Osteoblast (primary cell): ENCODE results near the gene MYH9. TPM values are rescaled to one million over a fixed set of nuclear protein-coding genes. Genes with fewer than 3 reads are reported as not detected.

Experiments
- DNase-seq: peaks from one replicate; pipeline ENCODE4 v3.0.0; 2011; ENCODE audit warnings: low spot score, mixed read lengths; ENCODE audit not compliant: insufficient read length; ENCODE audit errors: missing footprints
- H2AFZ ChIP-seq: 2 replicates; pipeline ENCODE4 v1.6.0; 2011; ENCODE audit warnings: mild to moderate bottlenecking, low read length
- H3K27ac ChIP-seq: 2 replicates; pipeline ENCODE4 v1.5.1; 2011; ENCODE audit warnings: mild to moderate bottlenecking, low read depth, low read length, moderate library complexity
- H3K27me3 ChIP-seq: 2 replicates; pipeline ENCODE4 v1.6.0; 2012; ENCODE audit warnings: mild to moderate bottlenecking, control low read depth, inconsistent platforms, low read length, moderate library complexity; ENCODE audit not compliant: insufficient read depth
- H3K36me3 ChIP-seq: 2 replicates; pipeline ENCODE4 v1.5.1; 2011; ENCODE audit warnings: mild to moderate bottlenecking, low read length, control low read depth, moderate library complexity; ENCODE audit not compliant: insufficient read depth
- H3K4me1 ChIP-seq: 2 replicates; pipeline ENCODE4 v1.5.1; 2011; ENCODE audit warnings: mild to moderate bottlenecking, low read length, control low read depth, moderate library complexity; ENCODE audit not compliant: insufficient read depth
- H3K4me2 ChIP-seq: 2 replicates; pipeline ENCODE4 v1.6.0; 2011; ENCODE audit warnings: mild to moderate bottlenecking, low read length; ENCODE audit not compliant: insufficient read depth
- H3K4me3 ChIP-seq: fragments of 200-600 bp; sonication (generic); 3 replicates; pipeline ENCODE4 v1.5.1; 2012; ENCODE audit warnings: mild to moderate bottlenecking, low read length, inconsistent platforms; ENCODE audit not compliant: insufficient read depth
- H3K79me2 ChIP-seq: 2 replicates; pipeline ENCODE4 v1.6.0; 2012; ENCODE audit warnings: mild to moderate bottlenecking, low read length, control low read depth, inconsistent platforms; ENCODE audit not compliant: insufficient read depth
- H3K9me3 ChIP-seq: 2 replicates; pipeline ENCODE4 v1.5.1; 2011; ENCODE audit warnings: low read depth, low read length, control low read depth
- H4K20me1 ChIP-seq: 2 replicates; pipeline ENCODE4 v1.6.0; 2012; ENCODE audit warnings: mild to moderate bottlenecking, low read length, control low read depth; ENCODE audit not compliant: insufficient read depth
- total RNA-seq: library from RNA; depleted of rRNA; stranded (reverse); fragments of >200 nt; gene quantifications from 2 replicates; pipeline ENCODE4 v1.2.3, GENCODE V29; 2012
- TF ChIP-seq, protein P1 (sequence below): IDR thresholded peaks from 2 replicates; pipeline ENCODE4 v1.5.1; 2011; ENCODE audit warnings: mild to moderate bottlenecking, low read depth, low read length, moderate library complexity; ENCODE audit errors: extremely low read depth

Gene MYH9
- total RNA-seq, 1 donor: 964 TPM

DNA sequence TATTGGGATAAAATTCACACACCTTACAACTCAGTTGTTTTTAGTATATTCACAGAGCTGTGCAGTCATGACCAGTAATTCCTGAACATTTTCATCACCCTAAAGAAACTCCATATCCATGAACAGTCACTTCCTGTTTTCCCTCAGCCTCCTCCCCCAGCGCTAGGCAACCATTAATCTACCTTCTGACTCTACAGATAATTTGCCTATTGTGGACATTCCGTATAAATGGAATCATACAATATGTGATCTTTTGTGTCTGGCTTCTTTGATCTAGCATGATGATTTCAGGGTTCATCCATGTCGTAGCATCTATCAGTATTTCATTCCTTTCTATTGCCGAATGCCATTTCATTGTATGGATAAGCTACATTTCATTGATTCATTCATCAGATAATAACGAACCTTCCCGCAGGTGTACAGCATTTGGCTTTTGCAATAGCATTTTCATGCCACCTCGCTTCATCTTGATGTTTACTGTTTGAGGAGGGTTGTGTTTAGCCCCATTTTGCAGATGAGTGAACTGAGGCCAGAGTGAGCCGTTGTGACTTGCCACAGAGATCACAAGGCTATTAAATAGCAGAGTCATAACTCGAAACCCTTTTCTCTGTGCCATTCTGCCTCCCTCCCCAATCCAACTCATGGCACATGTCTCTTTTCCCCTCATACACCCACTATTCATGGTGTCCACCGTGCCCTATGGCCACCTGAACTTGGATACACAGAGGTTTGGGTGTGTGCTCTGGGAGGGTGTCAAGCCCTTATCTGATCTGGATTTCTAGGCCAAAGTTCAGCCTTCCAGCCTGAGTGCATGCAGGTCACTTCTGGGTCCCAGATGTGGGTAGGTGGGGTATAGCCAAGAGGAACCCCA is 11.1 kb upstream of the MYH9 start:
- no peaks in the 10 kb centered on the region for H3K9me3 ChIP-seq
- H3K4me2 ChIP-seq: peak overlapping the region; percentile 48
- TF ChIP-seq, protein P1, sequence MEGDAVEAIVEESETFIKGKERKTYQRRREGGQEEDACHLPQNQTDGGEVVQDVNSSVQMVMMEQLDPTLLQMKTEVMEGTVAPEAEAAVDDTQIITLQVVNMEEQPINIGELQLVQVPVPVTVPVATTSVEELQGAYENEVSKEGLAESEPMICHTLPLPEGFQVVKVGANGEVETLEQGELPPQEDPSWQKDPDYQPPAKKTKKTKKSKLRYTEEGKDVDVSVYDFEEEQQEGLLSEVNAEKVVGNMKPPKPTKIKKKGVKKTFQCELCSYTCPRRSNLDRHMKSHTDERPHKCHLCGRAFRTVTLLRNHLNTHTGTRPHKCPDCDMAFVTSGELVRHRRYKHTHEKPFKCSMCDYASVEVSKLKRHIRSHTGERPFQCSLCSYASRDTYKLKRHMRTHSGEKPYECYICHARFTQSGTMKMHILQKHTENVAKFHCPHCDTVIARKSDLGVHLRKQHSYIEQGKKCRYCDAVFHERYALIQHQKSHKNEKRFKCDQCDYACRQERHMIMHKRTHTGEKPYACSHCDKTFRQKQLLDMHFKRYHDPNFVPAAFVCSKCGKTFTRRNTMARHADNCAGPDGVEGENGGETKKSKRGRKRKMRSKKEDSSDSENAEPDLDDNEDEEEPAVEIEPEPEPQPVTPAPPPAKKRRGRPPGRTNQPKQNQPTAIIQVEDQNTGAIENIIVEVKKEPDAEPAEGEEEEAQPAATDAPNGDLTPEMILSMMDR: no peak
- peak overlapping the region; percentile 25 for H3K4me3 ChIP-seq
- H4K20me1 ChIP-seq: no peaks in the 10 kb centered on the region
- peak overlapping the region; percentile 51 for H2AFZ ChIP-seq
- no peaks in the 10 kb centered on the region for H3K79me2 ChIP-seq
- H3K36me3 ChIP-seq: no peaks in the 10 kb centered on the region
- H3K4me1 ChIP-seq: peaks cover 40% of the 10 kb centered on the region
- peak; percentile 93 for DNase-seq
- H3K27me3 ChIP-seq: no peaks in the 10 kb centered on the region
- H3K27ac ChIP-seq: peak overlapping the region; percentile 84

DNA sequence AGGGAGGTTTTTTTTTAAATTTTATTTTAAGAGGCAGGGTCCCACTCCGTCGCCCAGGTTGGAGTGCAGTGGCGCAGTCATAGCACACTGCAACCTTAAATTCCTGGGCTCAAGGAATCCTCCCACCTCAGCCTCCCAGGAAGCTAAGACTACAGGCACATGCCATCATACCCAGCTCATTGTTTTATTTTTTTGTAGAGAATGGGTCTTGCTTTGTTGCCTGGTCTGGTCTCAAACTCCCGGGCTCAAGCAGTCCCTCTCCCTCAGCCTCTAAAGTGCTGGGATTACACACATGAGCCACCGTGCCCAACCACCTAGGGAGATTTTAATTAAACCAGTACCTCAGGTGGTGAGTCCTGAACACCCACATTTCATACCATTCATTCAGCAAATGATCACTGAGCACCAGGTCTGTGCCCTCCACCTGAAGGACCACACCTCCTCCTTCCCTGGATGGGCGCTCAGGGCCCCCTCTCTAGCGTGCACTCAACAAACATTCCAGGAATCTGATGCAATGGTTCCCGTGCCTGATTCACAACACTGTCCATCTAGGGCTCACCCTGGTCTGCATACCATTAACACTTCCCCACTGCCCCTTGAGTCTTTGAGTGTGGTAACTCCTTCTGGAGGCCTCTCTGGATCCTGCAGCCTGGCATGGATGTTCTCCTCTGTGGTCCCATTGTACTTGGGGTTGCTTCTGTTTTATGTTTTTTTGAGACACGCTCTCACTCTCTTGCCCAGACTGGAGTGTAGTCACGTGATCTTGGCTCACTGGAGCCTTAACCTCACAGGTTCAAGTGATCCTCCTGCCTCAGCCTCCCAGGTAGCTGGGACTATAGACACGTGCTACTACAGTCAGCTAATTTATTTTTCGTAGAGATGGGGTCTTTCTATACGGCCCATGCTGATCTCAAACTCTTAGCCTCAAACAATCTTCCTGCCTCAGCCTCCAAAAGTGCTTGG is 9.6 kb upstream of the MYH9 start:
- H3K27me3 ChIP-seq: no peaks in the 10 kb centered on the region
- H3K4me1 ChIP-seq: peaks cover 40% of the 10 kb centered on the region
- peak; percentile 91 for DNase-seq
- peak overlapping the region; percentile 6 for H3K4me2 ChIP-seq
- H3K9me3 ChIP-seq: no peaks in the 10 kb centered on the region
- H3K79me2 ChIP-seq: no peaks in the 10 kb centered on the region
- H3K36me3 ChIP-seq: no peaks in the 10 kb centered on the region
- H3K27ac ChIP-seq: peak overlapping the region; percentile 84
- TF ChIP-seq, protein P1: peak; percentile 7
- no peak overlapping the region for H2AFZ ChIP-seq
- H4K20me1 ChIP-seq: no peaks in the 10 kb centered on the region
- H3K4me3 ChIP-seq: no peak overlapping the region

DNA sequence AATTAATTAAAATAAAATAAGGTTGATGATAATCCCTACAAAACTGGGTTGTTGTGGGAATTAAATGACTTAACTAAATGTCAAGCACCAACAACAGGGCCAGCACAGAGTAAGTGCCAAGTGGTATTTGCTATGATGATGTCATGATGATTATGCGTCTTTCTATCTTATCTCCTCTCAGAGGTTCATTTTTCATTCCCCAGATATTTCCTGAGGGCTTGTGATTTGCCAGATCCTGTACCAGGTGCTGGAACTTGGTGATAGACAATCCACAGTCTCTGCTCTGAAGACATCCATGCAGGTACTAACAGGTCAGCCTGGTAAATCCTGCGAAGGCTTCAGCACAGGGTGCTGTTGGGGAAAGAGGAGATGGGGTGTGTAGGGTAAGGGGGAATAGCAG is 8.1 kb upstream of the MYH9 start:
- Histone ChIP-seq H3K4me1 (peaks cover 40% of the 10 kb centered on the region), H3K4me2 (peak overlapping the region; percentile 9), H2AFZ (no peak overlapping the region), H3K4me3 (no peak overlapping the region), H4K20me1 (no peaks in the 10 kb centered on the region), H3K27me3 (no peaks in the 10 kb centered on the region), H3K9me3 (no peaks in the 10 kb centered on the region), H3K36me3 (no peaks in the 10 kb centered on the region), H3K27ac (peak overlapping the region; percentile 68), H3K79me2 (no peaks in the 10 kb centered on the region)
- peak; percentile 88 for DNase-seq
- TF ChIP-seq, protein P1: no peak
